Esophagus muscularis mucosa (tissue), 3 donors: ENCODE data around the gene RPS3.

Experiments
- POLR2AphosphoS5 ChIP-seq, 2 donors: sonication (generic); formaldehyde crosslinking; IDR thresholded peaks; one replicate each; pipeline ENCODE4 v1.6.1; 2017; ENCODE audit warnings: antibody characterized with exemption in 2 of 2
- TF ChIP-seq, protein P1 (sequence below), 3 experiments: fragments of 200-600 bp in 2 of 3; fragments of 450-650 bp in 1 of 3; sonication (generic) in 2 of 3; IDR thresholded peaks; one replicate each; pipeline ENCODE4 v1.5.1; 2017 to 2019; ENCODE audit warnings: antibody characterized with exemption in 3 of 3, mild to moderate bottlenecking in 2 of 3, moderate library complexity in 1 of 3

DNA sequence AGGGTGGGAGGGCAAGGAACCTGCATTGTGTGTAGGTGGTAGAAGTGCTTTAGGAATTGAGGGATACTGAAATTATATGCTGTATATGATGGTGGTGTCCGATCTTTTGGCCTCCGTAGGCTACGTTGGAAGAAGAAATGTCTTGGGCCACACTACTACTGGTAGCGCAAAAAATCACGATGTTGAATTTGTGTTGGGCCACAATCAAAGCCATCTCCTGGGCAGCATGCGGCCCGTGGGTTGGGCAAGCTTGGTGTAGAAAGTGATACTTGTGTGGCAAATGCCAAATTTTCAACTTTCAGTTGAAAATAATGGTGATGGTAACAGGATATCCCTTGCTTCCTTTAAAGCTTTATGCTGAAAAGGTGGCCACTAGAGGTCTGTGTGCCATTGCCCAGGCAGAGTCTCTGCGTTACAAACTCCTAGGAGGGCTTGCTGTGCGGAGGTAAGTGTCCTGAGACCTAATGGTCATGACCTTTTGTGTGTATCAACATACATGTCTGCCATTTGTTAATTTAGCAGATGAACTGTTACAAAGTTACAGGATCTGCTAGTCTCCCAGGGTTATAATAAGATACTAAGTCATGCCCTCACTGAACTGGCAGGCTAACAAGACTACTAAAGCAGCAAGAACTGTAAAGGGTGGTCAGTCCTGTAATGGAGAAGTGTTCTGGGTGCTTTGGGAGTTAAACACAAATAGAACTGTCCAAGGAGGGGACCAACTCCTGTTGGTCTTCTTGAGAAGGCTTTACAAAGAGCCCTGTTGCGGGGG, 2.9 kb downstream of the RPS3 start:
- no peak for TF ChIP-seq POLR2AphosphoS5 (IDR thresholded peaks at IDR 0.05)
- TF ChIP-seq, protein P1, sequence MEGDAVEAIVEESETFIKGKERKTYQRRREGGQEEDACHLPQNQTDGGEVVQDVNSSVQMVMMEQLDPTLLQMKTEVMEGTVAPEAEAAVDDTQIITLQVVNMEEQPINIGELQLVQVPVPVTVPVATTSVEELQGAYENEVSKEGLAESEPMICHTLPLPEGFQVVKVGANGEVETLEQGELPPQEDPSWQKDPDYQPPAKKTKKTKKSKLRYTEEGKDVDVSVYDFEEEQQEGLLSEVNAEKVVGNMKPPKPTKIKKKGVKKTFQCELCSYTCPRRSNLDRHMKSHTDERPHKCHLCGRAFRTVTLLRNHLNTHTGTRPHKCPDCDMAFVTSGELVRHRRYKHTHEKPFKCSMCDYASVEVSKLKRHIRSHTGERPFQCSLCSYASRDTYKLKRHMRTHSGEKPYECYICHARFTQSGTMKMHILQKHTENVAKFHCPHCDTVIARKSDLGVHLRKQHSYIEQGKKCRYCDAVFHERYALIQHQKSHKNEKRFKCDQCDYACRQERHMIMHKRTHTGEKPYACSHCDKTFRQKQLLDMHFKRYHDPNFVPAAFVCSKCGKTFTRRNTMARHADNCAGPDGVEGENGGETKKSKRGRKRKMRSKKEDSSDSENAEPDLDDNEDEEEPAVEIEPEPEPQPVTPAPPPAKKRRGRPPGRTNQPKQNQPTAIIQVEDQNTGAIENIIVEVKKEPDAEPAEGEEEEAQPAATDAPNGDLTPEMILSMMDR (IDR thresholded peaks at IDR 0.05): no peak
